ENCODE results near the gene DHFR2.

The DHFR2 gene

GRCh38 chr3:94076055-94076454 is 13.3 kb upstream of the DHFR2 start:
- DNase-seq (ENCODE audit: low read depth in 2 of 2), result peak in 1 of 2 donors; percentile 66
- TF ChIP-seq CTCF (IDR thresholded peaks at IDR 0.05; ENCODE audit: low read depth, low read length), result no peak
- no peak overlapping the region for H3K4me3 ChIP-seq (replicated peaks in 1 of 2; ENCODE audit: low read depth in 2 of 2, low read length in 2 of 2)

- no peak for DNase-seq (ENCODE audit: low read depth in 2 of 2)
- no peak for TF ChIP-seq CTCF (IDR thresholded peaks at IDR 0.05; ENCODE audit: low read depth, low read length)
- no peak overlapping the region for H3K4me3 ChIP-seq (replicated peaks in 1 of 2; ENCODE audit: low read depth in 2 of 2, low read length in 2 of 2)
Measured at GRCh38 chr3:94071713-94072284, 9.1 kb upstream of the DHFR2 start.

GRCh38 chr3:94070341-94070911 is 7.7 kb upstream of the DHFR2 start:
- no peak for TF ChIP-seq CTCF (IDR thresholded peaks at IDR 0.05; ENCODE audit: low read depth, low read length)
- DNase-seq (ENCODE audit: low read depth in 2 of 2), result no peak

GRCh38 chr3:94069194-94069813 is 6.6 kb upstream of the DHFR2 start:
- DNase-seq (ENCODE audit: low read depth in 2 of 2), result peak; percentile 49 to 56
- H3K4me3 ChIP-seq (replicated peaks in 1 of 2; ENCODE audit: low read depth in 2 of 2, low read length in 2 of 2), result no peak overlapping the region
- no peak for TF ChIP-seq CTCF (IDR thresholded peaks at IDR 0.05; ENCODE audit: low read depth, low read length)

More at GRCh38 chr3:94070341-94070911, 7.7 kb upstream of the DHFR2 start:
- H3K4me3 ChIP-seq (replicated peaks in 1 of 2; ENCODE audit: low read depth in 2 of 2, low read length in 2 of 2), result no peak overlapping the region

GRCh38 chr3:94066506-94067500 is 4.1 kb upstream of the DHFR2 start:
- DNase-seq (ENCODE audit: low read depth in 2 of 2), result peak in 1 of 2 donors; percentile 63
- no peak overlapping the region for H3K4me3 ChIP-seq (replicated peaks in 1 of 2; ENCODE audit: low read depth in 2 of 2, low read length in 2 of 2)
- no peak for TF ChIP-seq CTCF (IDR thresholded peaks at IDR 0.05; ENCODE audit: low read depth, low read length)

GRCh38 chr3:94065819-94066480 is 3.2 kb upstream of the DHFR2 start:
- no peak overlapping the region for H3K4me3 ChIP-seq (replicated peaks in 1 of 2; ENCODE audit: low read depth in 2 of 2, low read length in 2 of 2)
- no peak for TF ChIP-seq CTCF (IDR thresholded peaks at IDR 0.05; ENCODE audit: low read depth, low read length)
- DNase-seq (ENCODE audit: low read depth in 2 of 2), result no peak

All from cardiac fibroblast (primary cell).